Large intestine (tissue), 3 donors: Measurements from ENCODE around the gene GCDH. TPM values are rescaled to one million over a fixed set of nuclear protein-coding genes. Genes with fewer than 3 reads are reported as not detected.

Experiments
- DNase-seq, 2 donors: peaks; one replicate each; pipeline versions ENCODE4 v3.0.0 to v3.0.0-alpha.2; 2013
- H3K27ac ChIP-seq: one replicate; pipeline ENCODE4 v1.5.1; 2013; ENCODE audit warnings: low read length
- H3K27me3 ChIP-seq: 2 replicates; pipeline ENCODE4 v1.6.1; 2013; ENCODE audit warnings: low read length; ENCODE audit not compliant: control insufficient read depth, insufficient read depth
- H3K36me3 ChIP-seq: 2 replicates; pipeline ENCODE4 v1.6.1; 2013; ENCODE audit warnings: low read length; ENCODE audit not compliant: control insufficient read depth, insufficient read depth
- H3K4me1 ChIP-seq: one replicate; pipeline ENCODE4 v1.6.1; 2013; ENCODE audit warnings: low read length; ENCODE audit not compliant: control insufficient read depth, insufficient read depth
- H3K4me3 ChIP-seq: one replicate; pipeline ENCODE4 v1.5.1; 2013; ENCODE audit warnings: low read length
- H3K9me3 ChIP-seq: one replicate; pipeline ENCODE4 v1.6.1; 2013; ENCODE audit warnings: mild to moderate bottlenecking, low read depth, low read length, moderate library complexity; ENCODE audit not compliant: control insufficient read depth
- WGBS: methylation state at CpG from one replicate; pipeline ENCODE4 v1.1.5; 2013; ENCODE audit warnings: low lambda C conversion rate; ENCODE audit not compliant: insufficient coverage; 5-methylcytosine and 5-hydroxymethylcytosine counted together
- polyA plus RNA-seq: library from polyadenylated mRNA; unstranded; fragments of 120-200 nt; gene quantifications from one replicate; pipeline ENCODE4 v1.2.1, GENCODE V29; 2013

Gene GCDH
- polyA plus RNA-seq, 1 donor, result 25.4 TPM

DNA sequence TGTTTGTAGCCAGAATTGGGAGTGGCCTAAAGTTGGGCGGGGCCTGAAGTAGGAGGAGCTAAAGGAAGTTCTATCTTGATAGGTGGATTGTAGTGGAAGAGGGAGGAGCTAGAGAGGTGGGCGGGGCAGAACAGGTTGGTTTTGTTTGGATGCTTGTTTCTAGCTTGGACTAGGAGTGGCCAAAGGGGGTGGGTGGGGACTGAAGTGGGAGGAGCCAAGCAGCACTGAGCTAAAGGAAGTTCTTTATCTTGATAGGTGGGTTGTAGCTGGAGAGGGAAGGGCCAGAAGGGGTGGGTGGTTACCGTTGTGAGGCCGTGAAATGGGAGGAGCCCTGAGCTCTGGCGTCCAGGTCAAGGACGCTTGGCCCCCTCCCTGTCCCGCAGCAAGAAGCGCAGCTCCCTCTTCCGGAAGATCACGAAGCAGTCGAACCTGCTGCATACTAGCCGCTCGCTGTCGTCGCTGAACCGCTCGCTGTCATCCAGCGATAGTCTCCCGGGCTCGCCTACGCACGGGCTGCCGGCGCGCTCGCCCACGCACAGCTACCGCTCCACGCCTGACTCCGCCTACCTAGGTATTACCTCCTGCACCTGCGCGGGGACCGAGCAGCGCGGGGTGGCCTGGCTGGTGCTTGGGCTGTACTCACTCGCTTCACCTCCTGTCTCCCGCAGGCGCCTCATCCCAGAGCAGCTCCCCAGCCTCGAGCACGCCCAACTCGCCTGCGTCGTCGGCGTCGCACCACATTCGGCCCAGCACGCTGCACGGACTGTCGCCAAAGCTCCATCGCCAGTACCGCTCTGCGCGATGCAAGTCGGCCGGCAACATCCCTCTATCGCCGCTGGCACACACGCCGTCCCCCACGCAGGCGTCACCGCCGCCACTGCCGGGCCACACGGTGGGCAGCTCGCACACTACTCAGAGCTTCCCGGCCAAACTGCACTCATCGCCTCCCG, 17.7 kb upstream of the GCDH start:
- WGBS, result no CpG with 5 or more reads among the region's 70 CpGs
- Histone ChIP-seq H3K9me3 (peaks cover 15% of the 10 kb centered on the region), H3K36me3 (no peaks in the 10 kb centered on the region), H3K4me1 (peaks cover 2% of the 10 kb centered on the region), H3K4me3 (peak overlapping the region; percentile 16), H3K27me3 (peaks cover 13% of the 10 kb centered on the region), H3K27ac (no peak overlapping the region)
- peak; percentile 42 to 45 for DNase-seq

DNA sequence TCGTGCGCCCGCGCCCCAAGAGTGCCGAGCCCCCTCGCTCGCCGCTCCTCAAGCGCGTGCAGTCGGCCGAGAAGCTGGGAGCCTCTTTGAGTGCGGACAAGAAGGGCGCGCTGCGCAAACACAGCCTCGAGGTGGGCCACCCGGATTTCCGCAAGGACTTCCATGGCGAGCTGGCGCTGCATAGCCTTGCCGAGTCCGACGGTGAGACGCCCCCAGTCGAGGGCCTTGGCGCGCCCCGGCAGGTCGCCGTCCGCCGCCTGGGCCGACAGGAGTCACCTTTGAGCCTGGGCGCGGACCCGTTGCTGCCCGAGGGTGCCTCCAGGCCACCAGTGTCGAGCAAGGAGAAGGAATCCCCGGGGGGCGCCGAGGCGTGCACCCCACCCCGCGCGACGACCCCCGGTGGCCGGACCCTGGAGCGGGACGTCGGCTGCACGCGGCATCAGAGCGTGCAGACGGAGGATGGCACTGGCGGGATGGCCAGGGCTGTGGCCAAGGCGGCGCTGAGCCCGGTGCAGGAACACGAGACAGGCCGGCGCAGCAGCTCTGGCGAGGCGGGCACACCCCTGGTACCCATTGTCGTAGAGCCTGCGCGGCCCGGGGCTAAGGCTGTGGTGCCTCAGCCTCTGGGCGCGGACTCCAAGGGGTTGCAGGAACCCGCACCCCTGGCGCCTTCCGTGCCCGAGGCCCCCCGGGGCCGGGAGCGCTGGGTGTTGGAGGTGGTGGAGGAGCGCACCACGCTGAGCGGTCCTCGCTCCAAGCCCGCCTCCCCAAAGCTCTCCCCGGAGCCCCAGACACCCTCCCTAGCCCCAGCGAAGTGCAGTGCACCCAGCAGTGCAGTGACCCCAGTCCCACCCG, 16.8 kb upstream of the GCDH start:
- WGBS, result no CpG with 5 or more reads among the region's 86 CpGs
- peaks cover 2% of the 10 kb centered on the region for H3K4me1 ChIP-seq
- peaks cover 15% of the 10 kb centered on the region for H3K9me3 ChIP-seq
- H3K27me3 ChIP-seq, result peaks cover 13% of the 10 kb centered on the region
- H3K36me3 ChIP-seq, result no peaks in the 10 kb centered on the region
- DNase-seq, result no peak
- H3K4me3 ChIP-seq, result no peak overlapping the region
- no peak overlapping the region for H3K27ac ChIP-seq

DNA sequence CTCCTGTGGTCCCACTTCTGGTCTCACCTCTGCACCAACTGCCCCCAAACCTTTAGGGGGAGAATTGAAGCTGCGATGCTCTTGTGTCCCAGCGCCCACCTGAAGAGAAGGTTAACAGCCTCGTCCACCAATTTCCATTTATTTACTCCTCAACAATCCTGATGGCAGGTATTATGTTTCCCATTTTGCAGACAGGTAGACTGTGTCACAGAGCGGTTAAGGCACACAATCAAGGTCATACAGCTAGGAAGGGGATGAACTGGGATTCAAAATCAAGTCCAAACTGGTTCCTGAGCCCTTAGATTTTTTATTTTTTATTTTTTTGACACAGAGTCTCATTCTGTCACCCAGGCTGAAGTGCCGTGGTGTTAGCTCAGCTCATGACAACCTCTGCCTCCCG, 15.9 kb upstream of the GCDH start:
- H3K9me3 ChIP-seq, result peaks cover 15% of the 10 kb centered on the region
- no peak for DNase-seq
- H3K27me3 ChIP-seq, result peaks cover 14% of the 10 kb centered on the region
- peaks cover 2% of the 10 kb centered on the region for H3K4me1 ChIP-seq
- H3K27ac ChIP-seq, result no peak overlapping the region
- 100% methylated on average over 1 of the region's 6 CpGs for WGBS
- no peak overlapping the region for H3K4me3 ChIP-seq
- H3K36me3 ChIP-seq, result no peaks in the 10 kb centered on the region

DNA sequence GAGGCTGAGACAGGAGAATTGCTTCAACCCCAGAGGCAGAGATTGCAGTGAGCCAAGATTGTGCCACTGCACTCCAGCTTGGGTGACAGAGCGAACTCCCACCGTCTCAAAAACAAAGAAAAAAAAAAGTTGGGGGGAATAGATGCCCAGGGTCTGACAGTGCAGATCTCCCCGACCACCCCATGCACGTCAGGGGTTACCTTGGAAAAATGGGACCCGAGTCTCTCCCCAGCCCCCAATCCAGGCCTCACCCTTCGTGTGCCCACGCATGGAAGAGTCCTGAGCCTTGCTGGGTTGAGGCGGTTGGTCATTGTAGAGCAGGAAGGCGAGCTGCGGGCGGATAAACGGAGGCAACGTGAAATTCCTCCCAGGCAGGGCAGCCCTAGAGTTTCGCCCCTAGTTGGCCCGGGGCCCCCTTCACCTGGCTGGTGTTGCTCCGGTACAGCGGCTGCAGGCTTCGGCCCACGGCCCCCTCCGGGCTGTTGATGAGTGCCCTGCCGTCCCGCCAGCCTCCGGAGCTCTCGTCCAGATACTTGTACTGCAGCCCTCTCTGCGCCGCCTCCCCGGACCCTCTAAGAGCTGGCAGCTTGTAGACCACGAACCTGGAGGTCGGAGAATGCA, 10.3 kb upstream of the GCDH start:
- no peak for DNase-seq
- H3K4me3 ChIP-seq, result peak overlapping the region; percentile 57
- peaks cover 5% of the 10 kb centered on the region for H3K4me1 ChIP-seq
- no CpG with 5 or more reads among the region's 29 CpGs for WGBS
- peak overlapping the region; percentile 9 for H3K27ac ChIP-seq
- H3K9me3 ChIP-seq, result peaks cover 30% of the 10 kb centered on the region
- H3K36me3 ChIP-seq, result no peaks in the 10 kb centered on the region
- peaks cover 36% of the 10 kb centered on the region for H3K27me3 ChIP-seq

DNA sequence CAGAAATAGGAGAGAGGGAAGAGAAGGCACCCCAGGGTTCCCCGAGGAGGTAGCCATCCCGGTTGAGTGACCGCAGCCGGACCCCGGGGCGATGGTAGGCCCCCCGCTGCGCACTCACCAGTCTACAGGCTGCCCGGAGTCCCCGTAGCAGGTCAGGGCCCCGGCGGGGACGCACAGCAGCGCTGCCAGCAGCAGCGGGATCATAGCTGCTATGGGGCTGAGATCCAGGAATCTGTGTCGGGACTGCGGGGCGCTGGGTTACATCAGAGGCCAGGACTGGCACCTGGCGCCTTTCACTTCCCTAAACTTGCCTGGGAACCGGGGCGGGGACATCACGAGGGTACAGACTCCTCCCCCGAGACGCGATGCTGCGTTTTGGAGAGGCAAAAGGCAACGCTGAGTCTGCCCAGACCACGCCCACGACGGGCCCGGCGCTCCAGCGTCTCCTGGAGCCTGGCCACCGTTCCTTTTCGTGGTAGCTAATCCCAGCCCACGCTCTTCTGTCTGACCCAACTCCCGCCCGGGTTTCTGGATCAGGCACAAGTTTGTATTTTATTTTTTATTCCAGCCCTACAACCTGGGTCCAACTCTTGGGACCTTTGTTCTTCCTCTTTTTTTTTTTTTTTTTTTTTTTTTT, 9.7 kb upstream of the GCDH start, which contains the start of gene DNASE2:
TSS of gene DNASE2 (minus strand) at position 278 of the 637 bp plus-strand sequence. CDS start at position 204, 74 bp downstream.
- peaks cover 42% of the 10 kb centered on the region for H3K27me3 ChIP-seq
- peak; percentile 70 to 81 for DNase-seq
- H3K4me3 ChIP-seq, result peak within 1 kb of the TSS; percentile 57
- WGBS, result no CpG with 5 or more reads among the region's 38 CpGs
- peaks cover 5% of the 10 kb centered on the region for H3K4me1 ChIP-seq
- peak within 1 kb of the TSS; percentile 9 for H3K27ac ChIP-seq
- H3K9me3 ChIP-seq, result peaks cover 33% of the 10 kb centered on the region
- no peaks in the 10 kb centered on the region for H3K36me3 ChIP-seq

DNA sequence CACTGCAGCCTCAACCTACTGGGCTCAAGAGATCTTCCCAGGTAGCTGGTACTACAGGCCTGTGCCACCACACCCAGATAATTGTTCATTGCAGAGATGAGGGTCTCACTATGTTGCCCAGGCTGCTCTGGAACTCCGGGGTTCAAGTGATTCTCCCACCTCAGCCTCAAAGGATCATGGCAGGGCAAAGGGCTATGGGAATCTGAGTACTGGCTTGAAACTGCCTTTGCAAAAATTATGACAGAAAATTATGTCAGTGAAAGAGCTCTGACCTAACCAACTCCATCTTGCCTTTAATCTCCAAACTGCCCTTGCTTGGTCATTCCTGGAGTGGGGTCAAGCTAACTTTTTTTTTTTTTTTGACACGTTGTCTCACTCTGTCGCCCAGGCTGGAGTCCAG, 8.4 kb upstream of the GCDH start:
- no CpG with 5 or more reads among the region's 3 CpGs for WGBS
- no peaks in the 10 kb centered on the region for H3K36me3 ChIP-seq
- peaks cover 5% of the 10 kb centered on the region for H3K4me1 ChIP-seq
- DNase-seq, result no peak
- H3K9me3 ChIP-seq, result peaks cover 33% of the 10 kb centered on the region
- H3K27ac ChIP-seq, result no peak overlapping the region
- H3K4me3 ChIP-seq, result no peak overlapping the region
- peaks cover 55% of the 10 kb centered on the region for H3K27me3 ChIP-seq

DNA sequence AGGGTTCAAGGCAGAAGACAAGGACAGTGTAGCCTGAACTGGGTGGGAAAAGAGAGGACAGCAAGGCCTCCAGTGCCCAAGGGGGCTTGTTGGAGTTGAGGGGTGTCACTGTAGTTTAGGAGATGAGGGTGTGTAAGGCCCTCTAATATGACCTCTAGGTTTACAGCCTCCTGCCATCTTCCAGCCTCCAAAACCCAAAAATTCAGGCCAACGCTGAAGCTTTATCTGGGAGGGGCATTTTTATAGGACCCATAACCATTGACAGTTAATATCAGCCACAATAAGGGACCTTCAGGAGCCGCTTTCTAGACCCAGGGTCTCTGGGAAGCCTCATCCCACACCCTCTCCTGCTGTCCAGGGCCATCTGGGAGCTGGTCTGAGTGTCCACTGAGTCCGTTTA, 6.8 kb upstream of the GCDH start:
- Histone ChIP-seq H3K9me3 (peaks cover 33% of the 10 kb centered on the region), H3K4me3 (no peak overlapping the region), H3K27ac (no peak overlapping the region), H3K27me3 (peaks cover 59% of the 10 kb centered on the region), H3K36me3 (no peaks in the 10 kb centered on the region), H3K4me1 (peaks cover 5% of the 10 kb centered on the region)
- WGBS, result no CpG with 5 or more reads among the region's 3 CpGs
- DNase-seq, result no peak

DNA sequence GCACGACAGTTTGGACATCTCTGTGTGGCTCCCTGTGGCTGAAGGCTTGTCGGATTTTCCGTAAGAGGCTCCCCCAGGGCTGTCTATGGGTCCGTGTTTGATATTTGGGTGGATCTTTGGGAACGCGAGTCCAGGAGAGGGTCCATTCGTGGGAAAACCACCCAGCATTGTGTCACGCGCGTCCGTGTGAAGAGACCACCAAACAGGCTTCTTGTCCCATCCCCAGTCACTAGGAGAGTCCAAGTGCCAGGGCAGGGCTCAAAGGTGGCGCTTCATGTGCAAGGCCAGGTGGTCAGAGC, 6.4 kb upstream of the GCDH start:
- no peaks in the 10 kb centered on the region for H3K36me3 ChIP-seq
- peaks cover 5% of the 10 kb centered on the region for H3K4me1 ChIP-seq
- no peak overlapping the region for H3K27ac ChIP-seq
- DNase-seq, result no peak
- no CpG with 5 or more reads among the region's 12 CpGs for WGBS
- peaks cover 59% of the 10 kb centered on the region for H3K27me3 ChIP-seq
- H3K9me3 ChIP-seq, result peaks cover 33% of the 10 kb centered on the region
- no peak overlapping the region for H3K4me3 ChIP-seq

DNA sequence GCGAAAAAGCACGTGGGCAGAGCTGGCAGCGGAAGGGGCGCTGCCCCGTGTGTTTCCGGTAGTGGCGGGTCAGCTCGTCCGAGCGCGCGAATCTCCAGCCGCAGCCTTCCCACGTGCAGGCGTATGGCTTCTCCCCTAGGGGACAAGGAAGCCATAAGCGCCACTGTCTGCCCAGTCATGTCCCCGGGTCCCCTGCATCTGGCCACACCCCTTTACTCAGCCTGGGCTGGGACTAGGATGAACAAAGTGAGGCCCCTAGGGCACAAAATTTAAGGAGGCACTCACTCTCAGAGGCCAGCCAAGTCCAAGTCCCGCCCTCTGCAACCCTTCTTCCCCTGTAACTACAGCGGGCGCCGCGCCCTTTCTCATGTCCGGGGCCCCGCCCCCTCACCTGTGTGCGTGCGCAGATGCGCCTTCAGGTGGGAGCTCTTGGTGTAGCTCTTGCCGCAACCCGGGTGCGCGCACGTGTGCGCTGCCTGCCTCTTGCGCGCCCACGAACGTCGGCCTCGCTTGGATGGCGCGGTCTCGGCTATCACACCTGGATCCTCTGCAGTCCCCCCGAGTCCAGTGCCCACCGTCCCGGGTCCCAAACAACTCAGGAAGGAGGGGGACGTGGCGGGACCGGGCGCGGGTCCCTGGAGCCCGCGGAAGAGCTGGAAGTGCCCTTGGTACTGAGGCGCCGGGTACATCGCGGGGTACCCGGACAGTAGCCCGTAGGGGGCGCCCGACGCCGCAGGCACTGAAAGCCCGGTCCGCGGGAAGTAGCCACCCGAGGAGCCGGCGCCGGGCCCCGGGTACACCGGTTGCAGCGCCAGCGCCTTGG, 5.8 kb upstream of the GCDH start:
- peak; percentile 78 to 84 for DNase-seq
- H3K4me3 ChIP-seq, result peak overlapping the region; percentile 36
- peaks cover 5% of the 10 kb centered on the region for H3K4me1 ChIP-seq
- peaks cover 58% of the 10 kb centered on the region for H3K27me3 ChIP-seq
- WGBS, result no CpG with 5 or more reads among the region's 73 CpGs
- peaks cover 33% of the 10 kb centered on the region for H3K9me3 ChIP-seq
- H3K36me3 ChIP-seq, result no peaks in the 10 kb centered on the region
- H3K27ac ChIP-seq, result no peak overlapping the region
